K562 (cell line): Measurements from ENCODE around the gene CCT5. TPM values are rescaled to one million over a fixed set of nuclear protein-coding genes. Genes with fewer than 3 reads are reported as not detected.

ENCODE experiments used
- ARID3B ChIP-seq: fragments of 250-450 bp; sonication (Bioruptor Pico); IDR thresholded peaks from 2 replicates; pipeline ENCODE4 v1.4.0; 2020; ENCODE audit warnings: borderline replicate concordance
- CBX1 ChIP-seq: sonication (generic); IDR thresholded peaks from 2 replicates; pipeline ENCODE4 v1.6.1; 2016; ENCODE audit warnings: antibody characterized with exemption, low read depth, mild to moderate bottlenecking
- CHD1 ChIP-seq: fragments of 200-600 bp; sonication (generic); IDR thresholded peaks from one replicate; pipeline ENCODE4 v1.6.1; 2012; ENCODE audit warnings: mild to moderate bottlenecking, moderate library complexity, low read length, inconsistent platforms
- COPS2 ChIP-seq: fragments of 450-650 bp; conservative IDR thresholded peaks from 2 replicates; pipeline ENCODE4 v1.6.1; 2016; ENCODE audit warnings: mild to moderate bottlenecking, moderate library complexity
- CREB1 ChIP-seq, 2 experiments: sonication (generic) in 1 of 2; formaldehyde crosslinking in 1 of 2; IDR thresholded peaks; 2 replicates each; pipeline versions ENCODE4 v1.6.1 to v1.8.0; 2012 to 2022; ENCODE audit warnings: inconsistent platforms in 1 of 2, mild to moderate bottlenecking in 1 of 2, missing genetic modification reagents in 1 of 2, moderate library complexity in 1 of 2
- GABPB2 ChIP-seq: fragments of 250-450 bp; sonication (Bioruptor Pico); conservative IDR thresholded peaks from 2 replicates; pipeline ENCODE4 v1.5.1; 2021; ENCODE audit warnings: mild to moderate bottlenecking
- GATA2 ChIP-seq: sonication (generic); formaldehyde crosslinking; IDR thresholded peaks from 2 replicates; pipeline ENCODE4 v1.4.0; 2020; ENCODE audit warnings: mild to moderate bottlenecking, missing genetic modification reagents
- HEY1 ChIP-seq: fragments of 250-450 bp; sonication (Bioruptor Pico); IDR thresholded peaks from 2 replicates; pipeline ENCODE4 v1.5.0; 2020; ENCODE audit warnings: mild to moderate bottlenecking, moderate library complexity, borderline replicate concordance
- IFI16 ChIP-seq: fragments of 250-450 bp; sonication (Bioruptor Pico); IDR thresholded peaks from 2 replicates; pipeline ENCODE4 v2.1.2; 2022; ENCODE audit warnings: mild to moderate bottlenecking, inconsistent platforms
- NFE2 ChIP-seq: IDR thresholded peaks from 2 replicates; pipeline ENCODE4 v1.6.1; 2014; ENCODE audit warnings: antibody characterized with exemption, low read depth
- NR2C1 ChIP-seq, 2 experiments: fragments of 450-650 bp; IDR thresholded peaks; 2 replicates each; pipeline ENCODE4 v1.6.1; 2017; ENCODE audit warnings: mild to moderate bottlenecking in 2 of 2, antibody characterized with exemption in 1 of 2, inconsistent platforms in 1 of 2, missing compliant biosample characterization in 1 of 2, missing genetic modification characterization in 1 of 2
- POLR3G ChIP-seq: IDR thresholded peaks from 2 replicates; pipeline ENCODE4 v1.6.1; 2011; ENCODE audit not compliant: insufficient read length, insufficient replicate concordance; ENCODE audit errors: extremely low read depth
- RBBP5 ChIP-seq: fragments of 200-600 bp; sonication (generic); IDR thresholded peaks from 2 replicates; pipeline ENCODE4 v1.6.1; 2012; ENCODE audit warnings: borderline replicate concordance, mild to moderate bottlenecking, low read length, control low read depth, inconsistent platforms; ENCODE audit not compliant: insufficient read depth, poor library complexity, severe bottlenecking
- RFX7 ChIP-seq: fragments of 250-450 bp; sonication (Bioruptor Pico); IDR thresholded peaks from 2 replicates; pipeline ENCODE4 v1.5.1; 2021; ENCODE audit warnings: mild to moderate bottlenecking
- SETDB1 ChIP-seq: IDR thresholded peaks from one replicate; pipeline ENCODE4 v1.6.1; 2012; ENCODE audit warnings: low read length, control low read depth, inconsistent platforms
- TEAD2 ChIP-seq: fragments of 450-650 bp; IDR thresholded peaks from 2 replicates; pipeline ENCODE4 v1.6.1; 2016; ENCODE audit warnings: missing genetic modification characterization, control low read depth, missing compliant biosample characterization
- TGIF2 ChIP-seq: sonication (generic); formaldehyde crosslinking; IDR thresholded peaks from 2 replicates; pipeline ENCODE4 v1.8.1; 2022; ENCODE audit warnings: mild to moderate bottlenecking, missing genetic modification reagents, moderate library complexity
- ZNF143 ChIP-seq: sonication (generic); formaldehyde crosslinking; IDR thresholded peaks from 2 replicates; pipeline ENCODE4 v1.9.0; 2022; ENCODE audit warnings: mild to moderate bottlenecking, missing genetic modification reagents
- polyA plus RNA-seq, 8 experiments: library from polyadenylated mRNA; depleted of rRNA in 4 of 8; stranded (reverse) in 5 of 8; unstranded in 3 of 8; fragments of >200 nt; fragmentation: Nextera tagmentation in 2 of 8; fragmentation: Illumina TruSeq in 1 of 8; extraction: Ambion mirVana in 2 of 8; extraction: Trizol in 1 of 8; gene quantifications; 2 replicates each; pipeline versions ENCODE4 v1.2.1 to v1.2.3, GENCODE V29; 2011 to 2014; ENCODE audit warnings: inconsistent platforms in 1 of 8, missing spikeins in 1 of 8
- total RNA-seq, 7 experiments: library from RNA; depleted of rRNA in 6 of 7; stranded (reverse); fragments of >200 nt in 6 of 7; fragmentation: Illumina TruSeq in 2 of 7; extraction: Trizol in 2 of 7; gene quantifications; 2 replicates each; pipeline versions ENCODE4 v1.2.1 to v1.2.3, GENCODE V29; 2011 to 2021; ENCODE audit warnings: low replicate concordance in 1 of 7
- TF ChIP-seq, protein P1 (sequence below), 2 experiments: fragments of 450-650 bp; IDR thresholded peaks; 2 replicates each; pipeline ENCODE4 v1.6.1; 2018; ENCODE audit warnings: mild to moderate bottlenecking in 2 of 2, low read depth in 1 of 2; ENCODE audit not compliant: partially characterized antibody in 2 of 2
- TF ChIP-seq, protein P2 (sequence below): fragments of 450-650 bp; conservative IDR thresholded peaks from 2 replicates; pipeline ENCODE4 v1.6.1; 2016; ENCODE audit warnings: missing genetic modification characterization, low read depth, mild to moderate bottlenecking, missing compliant biosample characterization, moderate library complexity
- TF ChIP-seq, protein P3 (sequence below): sonication (generic); formaldehyde crosslinking; IDR thresholded peaks from 2 replicates; pipeline ENCODE4 v1.8.1; 2023; ENCODE audit warnings: mild to moderate bottlenecking, missing genetic modification reagents

The CCT5 gene
- total and polyA plus RNA-seq, 9 of the 15 experiments (the other 6 are each of a cell fraction or from before 2014, with no cell fraction given) = 782 to 1,606 (median 1,153) TPM

DNA sequence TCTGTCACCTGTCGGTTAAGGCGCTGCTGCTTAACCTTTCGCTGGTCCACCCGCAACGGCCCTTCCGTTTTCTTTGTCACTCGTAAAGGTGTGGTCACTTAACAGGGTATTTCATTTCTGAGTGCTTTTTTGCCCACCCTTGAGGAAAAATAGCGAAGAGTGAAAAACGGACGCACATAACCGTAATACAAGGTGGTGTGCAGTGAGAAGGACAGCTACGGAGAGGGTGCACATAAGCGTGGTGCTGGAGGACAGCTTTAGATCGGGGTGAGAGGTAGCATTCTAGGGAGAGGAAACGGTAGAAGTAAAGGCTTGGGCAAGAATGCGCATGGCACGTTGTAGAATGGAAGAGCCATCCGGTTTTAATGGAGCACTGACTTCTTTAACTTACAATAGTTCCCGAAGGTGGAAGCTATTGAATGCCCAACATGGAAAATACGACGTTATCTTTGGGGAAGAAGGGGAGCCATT lies 761 bp downstream of the CCT5 start (continued):
- TF ChIP-seq, protein P1, sequence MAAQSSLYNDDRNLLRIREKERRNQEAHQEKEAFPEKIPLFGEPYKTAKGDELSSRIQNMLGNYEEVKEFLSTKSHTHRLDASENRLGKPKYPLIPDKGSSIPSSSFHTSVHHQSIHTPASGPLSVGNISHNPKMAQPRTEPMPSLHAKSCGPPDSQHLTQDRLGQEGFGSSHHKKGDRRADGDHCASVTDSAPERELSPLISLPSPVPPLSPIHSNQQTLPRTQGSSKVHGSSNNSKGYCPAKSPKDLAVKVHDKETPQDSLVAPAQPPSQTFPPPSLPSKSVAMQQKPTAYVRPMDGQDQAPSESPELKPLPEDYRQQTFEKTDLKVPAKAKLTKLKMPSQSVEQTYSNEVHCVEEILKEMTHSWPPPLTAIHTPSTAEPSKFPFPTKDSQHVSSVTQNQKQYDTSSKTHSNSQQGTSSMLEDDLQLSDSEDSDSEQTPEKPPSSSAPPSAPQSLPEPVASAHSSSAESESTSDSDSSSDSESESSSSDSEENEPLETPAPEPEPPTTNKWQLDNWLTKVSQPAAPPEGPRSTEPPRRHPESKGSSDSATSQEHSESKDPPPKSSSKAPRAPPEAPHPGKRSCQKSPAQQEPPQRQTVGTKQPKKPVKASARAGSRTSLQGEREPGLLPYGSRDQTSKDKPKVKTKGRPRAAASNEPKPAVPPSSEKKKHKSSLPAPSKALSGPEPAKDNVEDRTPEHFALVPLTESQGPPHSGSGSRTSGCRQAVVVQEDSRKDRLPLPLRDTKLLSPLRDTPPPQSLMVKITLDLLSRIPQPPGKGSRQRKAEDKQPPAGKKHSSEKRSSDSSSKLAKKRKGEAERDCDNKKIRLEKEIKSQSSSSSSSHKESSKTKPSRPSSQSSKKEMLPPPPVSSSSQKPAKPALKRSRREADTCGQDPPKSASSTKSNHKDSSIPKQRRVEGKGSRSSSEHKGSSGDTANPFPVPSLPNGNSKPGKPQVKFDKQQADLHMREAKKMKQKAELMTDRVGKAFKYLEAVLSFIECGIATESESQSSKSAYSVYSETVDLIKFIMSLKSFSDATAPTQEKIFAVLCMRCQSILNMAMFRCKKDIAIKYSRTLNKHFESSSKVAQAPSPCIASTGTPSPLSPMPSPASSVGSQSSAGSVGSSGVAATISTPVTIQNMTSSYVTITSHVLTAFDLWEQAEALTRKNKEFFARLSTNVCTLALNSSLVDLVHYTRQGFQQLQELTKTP (IDR thresholded peaks at IDR 0.05; ENCODE audit: low read depth in 1 of 2, partially characterized antibody in 2 of 2) = peak in 1 of 2 experiments; percentile 13
- no peak for TF ChIP-seq COPS2
- TF ChIP-seq CREB1 (IDR thresholded peaks at IDR 0.05) = no peak
- no peak for TF ChIP-seq CREB1 (CRISPR knock-in tag; IDR thresholded peaks at IDR 0.05)
- TF ChIP-seq ARID3B = no peak
- TF ChIP-seq, protein P2, sequence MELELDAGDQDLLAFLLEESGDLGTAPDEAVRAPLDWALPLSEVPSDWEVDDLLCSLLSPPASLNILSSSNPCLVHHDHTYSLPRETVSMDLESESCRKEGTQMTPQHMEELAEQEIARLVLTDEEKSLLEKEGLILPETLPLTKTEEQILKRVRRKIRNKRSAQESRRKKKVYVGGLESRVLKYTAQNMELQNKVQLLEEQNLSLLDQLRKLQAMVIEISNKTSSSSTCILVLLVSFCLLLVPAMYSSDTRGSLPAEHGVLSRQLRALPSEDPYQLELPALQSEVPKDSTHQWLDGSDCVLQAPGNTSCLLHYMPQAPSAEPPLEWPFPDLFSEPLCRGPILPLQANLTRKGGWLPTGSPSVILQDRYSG (tag) = no peak
- no peak for TF ChIP-seq GATA2 (CRISPR knock-in tag)
- no peak for TF ChIP-seq ZNF143 (CRISPR knock-in tag)
- no peak for TF ChIP-seq NR2C1 (IDR thresholded peaks at IDR 0.05)
- no peak for TF ChIP-seq NR2C1 (tag; IDR thresholded peaks at IDR 0.05)
- TF ChIP-seq SETDB1 = no peak
- no peak for TF ChIP-seq NFE2
- no peak for TF ChIP-seq CBX1
- no peak for TF ChIP-seq TGIF2
- no peak for TF ChIP-seq IFI16 (CRISPR knock-in tag)
- no peak for TF ChIP-seq HEY1 (CRISPR knock-in tag)
- peak; percentile 77 for TF ChIP-seq CHD1
- TF ChIP-seq, protein P3, sequence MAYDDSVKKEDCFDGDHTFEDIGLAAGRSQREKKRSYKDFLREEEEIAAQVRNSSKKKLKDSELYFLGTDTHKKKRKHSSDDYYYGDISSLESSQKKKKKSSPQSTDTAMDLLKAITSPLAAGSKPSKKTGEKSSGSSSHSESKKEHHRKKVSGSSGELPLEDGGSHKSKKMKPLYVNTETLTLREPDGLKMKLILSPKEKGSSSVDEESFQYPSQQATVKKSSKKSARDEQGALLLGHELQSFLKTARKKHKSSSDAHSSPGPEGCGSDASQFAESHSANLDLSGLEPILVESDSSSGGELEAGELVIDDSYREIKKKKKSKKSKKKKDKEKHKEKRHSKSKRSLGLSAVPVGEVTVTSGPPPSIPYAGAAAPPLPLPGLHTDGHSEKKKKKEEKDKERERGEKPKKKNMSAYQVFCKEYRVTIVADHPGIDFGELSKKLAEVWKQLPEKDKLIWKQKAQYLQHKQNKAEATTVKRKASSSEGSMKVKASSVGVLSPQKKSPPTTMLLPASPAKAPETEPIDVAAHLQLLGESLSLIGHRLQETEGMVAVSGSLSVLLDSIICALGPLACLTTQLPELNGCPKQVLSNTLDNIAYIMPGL = no peak
- no peak for TF ChIP-seq RFX7
- TF ChIP-seq RBBP5 = no peak
- TF ChIP-seq GABPB2 (CRISPR knock-in tag) = no peak
- no peak for TF ChIP-seq TEAD2
- TF ChIP-seq POLR3G = no peak
